Brain microvascular endothelial cell (primary cell): ENCODE data around the gene BICDL1.

ENCODE experiments used
- DNase-seq: peaks from one replicate; pipeline ENCODE4 v3.0.0-alpha.2; 2020
- H3K27ac ChIP-seq: fragments of 250-450 bp; sonication (Bioruptor Pico); 2 replicates; pipeline ENCODE4 v1.5.1; 2020; ENCODE audit warnings: mild to moderate bottlenecking, moderate library complexity
- H3K27me3 ChIP-seq: fragments of 250-450 bp; sonication (Bioruptor Pico); replicated peaks from 2 replicates; pipeline ENCODE4 v1.5.1; 2020; ENCODE audit warnings: mild to moderate bottlenecking
- H3K36me3 ChIP-seq: fragments of 250-450 bp; sonication (Bioruptor Pico); replicated peaks from 2 replicates; pipeline ENCODE4 v1.5.1; 2020; ENCODE audit warnings: mild to moderate bottlenecking
- H3K4me3 ChIP-seq: 2 replicates; pipeline ENCODE4 v1.5.1; 2011; ENCODE audit warnings: low read depth, mild to moderate bottlenecking, control low read depth, low read length, moderate library complexity
- CTCF ChIP-seq: IDR thresholded peaks from 2 replicates; pipeline ENCODE4 v1.5.1; 2011; ENCODE audit warnings: low read depth, mild to moderate bottlenecking, moderate library complexity, low read length, control low read depth, inconsistent platforms; ENCODE audit errors: missing control alignments
- in situ Hi-C: cut with HindIII; loops from 2 replicates; pipeline ENCODE4 v1.10.0; 2017; ENCODE audit warnings: low sequenced_read_pairs, low pct_ligation_motif_present

Gene BICDL1

DNA sequence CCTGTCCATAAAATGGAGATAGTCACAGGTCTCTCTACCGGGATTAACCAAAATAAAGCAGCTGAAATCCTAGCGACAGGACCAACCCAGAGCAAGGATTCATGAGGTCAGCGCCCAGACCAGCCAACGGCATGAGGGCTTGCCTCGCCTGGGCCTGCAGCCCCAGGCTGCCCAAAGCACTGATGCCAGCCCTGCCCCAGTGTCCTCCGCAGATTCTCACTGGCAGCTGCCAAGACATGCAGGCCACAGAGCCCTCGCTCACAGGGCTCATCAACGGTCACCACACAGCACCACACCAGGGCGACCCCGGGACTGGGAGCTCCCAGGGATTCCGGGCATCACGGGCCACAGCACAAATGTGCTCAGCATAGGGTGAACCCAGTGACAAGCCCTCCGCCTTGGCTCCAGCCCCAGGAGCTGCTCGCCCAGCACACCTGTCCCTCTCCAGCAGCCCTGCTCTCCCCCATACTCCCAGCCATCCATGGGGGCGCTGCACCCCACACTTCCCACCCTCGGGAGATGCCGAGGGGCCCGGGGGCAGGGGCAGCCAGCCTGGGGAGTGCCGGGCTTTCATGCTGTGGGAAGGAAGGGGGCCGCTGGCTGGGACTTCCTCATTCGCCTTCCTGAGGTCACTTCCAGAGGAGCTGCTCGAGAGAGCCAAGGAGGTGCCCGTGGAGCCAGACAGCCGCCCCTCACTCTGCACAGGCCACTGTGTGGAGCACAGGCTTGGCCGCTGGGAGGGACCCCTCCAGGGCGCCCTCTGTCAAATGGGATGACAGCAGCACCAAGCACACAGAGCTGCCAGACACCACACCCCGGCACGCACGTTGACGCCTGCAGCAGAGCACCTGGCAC is 113.4 kb downstream of the BICDL1 start:
- H3K27ac ChIP-seq = no peak overlapping the region
- TF ChIP-seq CTCF = no peak
- in situ Hi-C loops = no loop called here
- no peak for DNase-seq
- H3K4me3 ChIP-seq = no peak overlapping the region
- H3K36me3 ChIP-seq = peaks cover 55% of the 10 kb centered on the region
- no peaks in the 10 kb centered on the region for H3K27me3 ChIP-seq

- in situ Hi-C loops = no loop called here
- Histone ChIP-seq H3K27ac (no peak overlapping the region), H3K36me3 (peaks cover 53% of the 10 kb centered on the region), H3K27me3 (no peaks in the 10 kb centered on the region), H3K4me3 (no peak overlapping the region)
- TF ChIP-seq CTCF = no peak
- DNase-seq = no peak
Observed at GRCh38 chr12:120103044-120103338, 114.0 kb downstream of the BICDL1 start.

DNA sequence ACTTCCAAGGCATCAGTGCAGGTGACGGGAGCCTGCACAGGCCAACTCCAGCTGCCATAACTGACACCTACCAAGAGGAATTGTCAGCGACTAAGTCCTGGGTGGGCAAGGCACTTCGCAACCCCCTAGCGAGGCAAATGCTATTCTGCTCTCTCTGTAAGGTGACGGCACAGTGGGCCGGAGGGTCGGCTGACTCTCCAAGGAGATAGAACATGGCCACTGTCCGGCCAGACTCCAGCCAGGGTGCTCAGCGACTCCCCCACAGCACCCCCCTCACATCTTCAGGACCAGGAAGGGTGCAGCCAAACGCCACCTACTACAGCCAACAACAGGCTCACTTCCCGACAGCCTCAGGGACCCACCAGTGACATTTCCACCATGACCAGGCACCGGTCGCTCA is 114.3 kb downstream of the BICDL1 start:
- H3K27me3 ChIP-seq = no peaks in the 10 kb centered on the region
- in situ Hi-C loops = no loop called here
- no peak overlapping the region for H3K27ac ChIP-seq
- H3K36me3 ChIP-seq = peaks cover 51% of the 10 kb centered on the region
- no peak for TF ChIP-seq CTCF
- H3K4me3 ChIP-seq = no peak overlapping the region
- DNase-seq = no peak

GRCh38 chr12:120106151-120106550 is 117.1 kb downstream of the BICDL1 start:
- in situ Hi-C loops = no loop called here
- no peaks in the 10 kb centered on the region for H3K27me3 ChIP-seq
- no peak for TF ChIP-seq CTCF
- no peak overlapping the region for H3K27ac ChIP-seq
- no peak for DNase-seq
- H3K4me3 ChIP-seq = no peak overlapping the region
- H3K36me3 ChIP-seq = peaks cover 38% of the 10 kb centered on the region

DNA sequence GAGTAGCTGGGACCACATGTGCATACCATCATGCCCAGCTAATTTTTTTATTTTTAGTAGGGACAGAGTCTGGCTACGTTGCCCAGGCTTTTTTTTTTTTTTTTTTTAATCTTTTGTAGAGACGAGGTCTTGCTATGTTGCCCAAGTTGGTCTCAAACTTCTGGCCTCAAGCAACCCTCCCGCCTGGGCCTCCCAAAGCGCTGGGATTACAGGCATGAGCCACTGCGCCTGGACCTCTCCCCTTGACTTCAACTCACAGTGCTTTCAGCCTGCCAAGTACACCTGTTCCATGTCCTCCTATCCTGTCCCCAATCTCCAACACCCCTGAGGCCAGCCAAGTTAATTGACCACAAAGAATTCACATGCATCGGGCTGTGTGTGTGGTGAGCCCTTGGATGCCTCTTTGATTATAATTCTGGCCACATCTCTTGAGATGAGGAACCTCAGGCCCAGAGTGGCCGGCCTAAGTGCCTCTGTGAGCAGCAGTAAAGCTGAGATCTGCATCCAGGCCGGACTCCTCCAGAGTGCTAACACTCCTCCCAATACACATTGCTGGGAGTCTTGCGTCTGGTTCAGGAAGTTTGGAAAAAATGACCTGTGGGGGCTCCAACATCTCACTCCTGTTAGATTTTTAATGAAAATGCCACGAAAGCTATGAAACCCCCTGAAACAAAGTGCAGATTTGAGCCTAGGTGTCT is 120.7 kb downstream of the BICDL1 start:
- Histone ChIP-seq H3K27ac (no peak overlapping the region), H3K4me3 (no peak overlapping the region), H3K27me3 (no peaks in the 10 kb centered on the region), H3K36me3 (peaks cover 15% of the 10 kb centered on the region)
- in situ Hi-C loops = no loop called here
- DNase-seq = no peak
- TF ChIP-seq CTCF = no peak
